ENCODE results near the gene WDR76. TPM values are rescaled to one million over a fixed set of nuclear protein-coding genes. Genes with fewer than 3 reads are reported as not detected.

Gene WDR76
- polyA plus RNA-seq, 1 of the 3 experiments (the other 2 are of a cell fraction) = 1.8 TPM

DNA sequence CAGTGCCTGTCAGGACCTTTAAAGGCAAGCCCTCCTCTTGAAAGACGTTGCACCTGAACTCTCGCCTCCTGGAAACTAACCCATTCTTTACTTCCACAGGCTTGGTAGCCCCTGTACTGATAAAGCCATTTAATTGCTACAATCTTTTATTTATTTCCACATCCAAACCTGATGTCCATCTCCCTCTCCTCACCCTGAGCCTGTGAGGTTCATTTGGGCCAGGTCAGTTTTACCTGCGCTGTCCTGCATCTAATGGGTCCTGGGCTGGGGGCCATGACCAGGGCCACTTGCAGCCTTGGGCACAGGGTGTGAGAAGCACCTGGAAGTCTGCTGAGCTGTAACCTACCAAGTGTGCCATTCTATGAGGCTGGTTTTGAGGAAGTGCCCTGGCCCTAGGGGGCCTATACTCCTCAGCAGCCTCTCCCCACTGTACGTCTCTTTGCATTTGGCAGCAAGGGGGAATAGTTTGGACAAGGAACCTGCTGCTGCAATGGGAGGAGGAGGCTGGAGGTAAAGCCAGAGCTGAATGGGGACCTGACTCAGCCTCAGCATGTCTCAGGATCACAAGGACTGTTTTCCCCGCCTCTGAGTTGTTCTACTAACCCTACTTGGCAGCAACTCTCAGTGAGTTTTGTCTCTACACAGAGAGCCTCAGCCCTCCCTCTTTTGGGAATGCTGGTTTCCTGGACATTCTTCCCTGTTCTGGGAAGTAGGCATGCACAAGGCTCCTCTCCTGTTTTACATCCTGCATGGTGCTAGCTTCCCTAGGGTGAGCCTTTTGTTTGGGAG is 53.8 kb downstream of the WDR76 start:
- Histone ChIP-seq H2AFZ (ENCODE audit: low read depth) (no peak overlapping the region), H3K27me3 (ENCODE audit: insufficient read depth) (no peaks in the 10 kb centered on the region), H3F3A (replicated peaks; ENCODE audit: insufficient read depth) (peaks cover 2% of the 10 kb centered on the region), H3K4me2 (no peak overlapping the region), H3K9me3 (no peaks in the 10 kb centered on the region), H3K9me2 (no peaks in the 10 kb centered on the region), H3K4me3 (ENCODE audit: low read depth in 2 of 2, low read length in 1 of 2) (no peak overlapping the region), H4K20me1 (ENCODE audit: insufficient read depth) (no peaks in the 10 kb centered on the region), H3K9ac (no peak overlapping the region), H3K36me3 (replicated peaks in 1 of 2; ENCODE audit: control insufficient read depth in 1 of 2, insufficient read depth in 2 of 2, low read length in 1 of 2) (peaks cover 33 to 57% of the 10 kb centered on the region in 2 experiments), H3K79me2 (ENCODE audit: insufficient read depth) (no peaks in the 10 kb centered on the region), H3K27ac (ENCODE audit: low read depth in 2 of 2, low read length in 1 of 2) (no peak overlapping the region), H3K4me1 (ENCODE audit: control insufficient read depth in 1 of 2, insufficient read depth in 2 of 2, low read depth in 1 of 2, low read length in 1 of 2) (peaks cover 0 to 3% of the 10 kb centered on the region in 2 experiments; a peak in 1 of 4 replicates)
- ChIA-PET POLR2A (no interaction called here), CTCF (interaction anchor here (0.6 to 4.5 kb wide), 6 partner anchors 8 to 340 kb away, joined by 3 to 27 read pairs (median 6); no protein-coding TSS in a partner anchor)
- WGBS (ENCODE audit: low lambda C conversion rate) = 100% methylated on average over 5 of the region's 5 CpGs
- no peak for DNase-seq
- TF ChIP-seq SIN3A (IDR thresholded peaks at IDR 0.05; ENCODE audit: borderline replicate concordance, low read depth, low read length) = no peak
- TF ChIP-seq, protein P1, sequence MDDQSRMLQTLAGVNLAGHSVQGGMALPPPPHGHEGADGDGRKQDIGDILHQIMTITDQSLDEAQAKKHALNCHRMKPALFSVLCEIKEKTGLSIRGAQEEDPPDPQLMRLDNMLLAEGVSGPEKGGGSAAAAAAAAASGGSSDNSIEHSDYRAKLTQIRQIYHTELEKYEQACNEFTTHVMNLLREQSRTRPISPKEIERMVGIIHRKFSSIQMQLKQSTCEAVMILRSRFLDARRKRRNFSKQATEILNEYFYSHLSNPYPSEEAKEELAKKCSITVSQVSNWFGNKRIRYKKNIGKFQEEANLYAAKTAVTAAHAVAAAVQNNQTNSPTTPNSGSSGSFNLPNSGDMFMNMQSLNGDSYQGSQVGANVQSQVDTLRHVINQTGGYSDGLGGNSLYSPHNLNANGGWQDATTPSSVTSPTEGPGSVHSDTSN (IDR thresholded peaks at IDR 0.05) = no peak
- TF ChIP-seq, protein P2, sequence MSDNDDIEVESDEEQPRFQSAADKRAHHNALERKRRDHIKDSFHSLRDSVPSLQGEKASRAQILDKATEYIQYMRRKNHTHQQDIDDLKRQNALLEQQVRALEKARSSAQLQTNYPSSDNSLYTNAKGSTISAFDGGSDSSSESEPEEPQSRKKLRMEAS (IDR thresholded peaks at IDR 0.05; ENCODE audit: low read depth) = no peak
- no peak for TF ChIP-seq EP300 (IDR thresholded peaks at IDR 0.05; ENCODE audit: borderline replicate concordance in 1 of 2, low read depth in 1 of 2, low read length in 1 of 2)
- TF ChIP-seq YY1 (IDR thresholded peaks at IDR 0.05; ENCODE audit: low read depth) = no peak
- no peak for TF ChIP-seq FOXM1 (IDR thresholded peaks at IDR 0.05; ENCODE audit: low read depth)
- TF ChIP-seq, protein P3, sequence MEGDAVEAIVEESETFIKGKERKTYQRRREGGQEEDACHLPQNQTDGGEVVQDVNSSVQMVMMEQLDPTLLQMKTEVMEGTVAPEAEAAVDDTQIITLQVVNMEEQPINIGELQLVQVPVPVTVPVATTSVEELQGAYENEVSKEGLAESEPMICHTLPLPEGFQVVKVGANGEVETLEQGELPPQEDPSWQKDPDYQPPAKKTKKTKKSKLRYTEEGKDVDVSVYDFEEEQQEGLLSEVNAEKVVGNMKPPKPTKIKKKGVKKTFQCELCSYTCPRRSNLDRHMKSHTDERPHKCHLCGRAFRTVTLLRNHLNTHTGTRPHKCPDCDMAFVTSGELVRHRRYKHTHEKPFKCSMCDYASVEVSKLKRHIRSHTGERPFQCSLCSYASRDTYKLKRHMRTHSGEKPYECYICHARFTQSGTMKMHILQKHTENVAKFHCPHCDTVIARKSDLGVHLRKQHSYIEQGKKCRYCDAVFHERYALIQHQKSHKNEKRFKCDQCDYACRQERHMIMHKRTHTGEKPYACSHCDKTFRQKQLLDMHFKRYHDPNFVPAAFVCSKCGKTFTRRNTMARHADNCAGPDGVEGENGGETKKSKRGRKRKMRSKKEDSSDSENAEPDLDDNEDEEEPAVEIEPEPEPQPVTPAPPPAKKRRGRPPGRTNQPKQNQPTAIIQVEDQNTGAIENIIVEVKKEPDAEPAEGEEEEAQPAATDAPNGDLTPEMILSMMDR (IDR thresholded peaks at IDR 0.05) = no peak
- TF ChIP-seq JUND (IDR thresholded peaks at IDR 0.05) = no peak
- TF ChIP-seq MXI1 (IDR thresholded peaks at IDR 0.05; ENCODE audit: low read depth, low read length) = no peak

DNA sequence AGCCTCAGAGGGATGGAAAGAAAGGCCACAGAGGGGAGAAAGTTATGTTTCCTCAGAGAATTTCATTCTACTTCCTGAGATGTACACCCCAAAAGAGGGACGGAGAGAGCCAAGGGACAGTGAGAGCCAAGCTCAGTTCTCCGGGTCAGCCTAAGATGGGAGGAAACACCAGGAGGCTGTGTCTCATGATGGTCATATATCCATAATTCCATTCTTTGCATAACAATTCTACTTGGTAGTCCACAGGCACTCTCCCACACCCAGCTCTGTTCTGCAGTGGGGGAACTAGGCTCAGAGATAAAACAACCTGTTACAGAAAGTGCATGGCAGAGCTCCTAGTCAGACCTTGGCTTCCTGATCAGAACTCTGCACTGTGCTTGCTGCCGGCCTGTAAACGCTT is 54.4 kb downstream of the WDR76 start:
- Histone ChIP-seq H3F3A (replicated peaks; ENCODE audit: insufficient read depth) (peaks cover 2% of the 10 kb centered on the region), H3K9me3 (no peaks in the 10 kb centered on the region), H3K27me3 (ENCODE audit: insufficient read depth) (no peaks in the 10 kb centered on the region), H2AFZ (ENCODE audit: low read depth) (no peak overlapping the region), H3K4me1 (ENCODE audit: control insufficient read depth in 1 of 2, insufficient read depth in 2 of 2, low read depth in 1 of 2, low read length in 1 of 2) (peaks cover 0 to 3% of the 10 kb centered on the region in 2 experiments; a peak in 1 of 4 replicates), H3K4me3 (ENCODE audit: low read depth in 2 of 2, low read length in 1 of 2) (no peak overlapping the region), H3K27ac (ENCODE audit: low read depth in 2 of 2, low read length in 1 of 2) (no peak overlapping the region), H3K36me3 (replicated peaks in 1 of 2; ENCODE audit: control insufficient read depth in 1 of 2, insufficient read depth in 2 of 2, low read length in 1 of 2) (peaks cover 32 to 64% of the 10 kb centered on the region in 2 experiments), H3K79me2 (ENCODE audit: insufficient read depth) (no peaks in the 10 kb centered on the region), H3K9ac (no peak overlapping the region), H4K20me1 (ENCODE audit: insufficient read depth) (no peaks in the 10 kb centered on the region), H3K9me2 (no peaks in the 10 kb centered on the region), H3K4me2 (no peak overlapping the region)
- no peak for DNase-seq
- ChIA-PET CTCF (interaction anchor here (0.6 to 4.5 kb wide), 6 partner anchors 9 to 339 kb away, joined by 3 to 27 read pairs (median 3); partner anchors contain the start of gene MFAP1), POLR2A (no interaction called here)
- WGBS (ENCODE audit: low lambda C conversion rate) = 93% methylated on average over 4 of the region's 4 CpGs
- TF ChIP-seq, protein P4, sequence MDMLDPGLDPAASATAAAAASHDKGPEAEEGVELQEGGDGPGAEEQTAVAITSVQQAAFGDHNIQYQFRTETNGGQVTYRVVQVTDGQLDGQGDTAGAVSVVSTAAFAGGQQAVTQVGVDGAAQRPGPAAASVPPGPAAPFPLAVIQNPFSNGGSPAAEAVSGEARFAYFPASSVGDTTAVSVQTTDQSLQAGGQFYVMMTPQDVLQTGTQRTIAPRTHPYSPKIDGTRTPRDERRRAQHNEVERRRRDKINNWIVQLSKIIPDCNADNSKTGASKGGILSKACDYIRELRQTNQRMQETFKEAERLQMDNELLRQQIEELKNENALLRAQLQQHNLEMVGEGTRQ (IDR thresholded peaks at IDR 0.05; ENCODE audit: borderline replicate concordance, low read depth, low read length) = no peak
- TF ChIP-seq ELF1 (IDR thresholded peaks at IDR 0.05) = no peak
- TF ChIP-seq, protein P5, sequence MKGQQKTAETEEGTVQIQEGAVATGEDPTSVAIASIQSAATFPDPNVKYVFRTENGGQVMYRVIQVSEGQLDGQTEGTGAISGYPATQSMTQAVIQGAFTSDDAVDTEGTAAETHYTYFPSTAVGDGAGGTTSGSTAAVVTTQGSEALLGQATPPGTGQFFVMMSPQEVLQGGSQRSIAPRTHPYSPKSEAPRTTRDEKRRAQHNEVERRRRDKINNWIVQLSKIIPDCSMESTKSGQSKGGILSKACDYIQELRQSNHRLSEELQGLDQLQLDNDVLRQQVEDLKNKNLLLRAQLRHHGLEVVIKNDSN (IDR thresholded peaks at IDR 0.05; ENCODE audit: borderline replicate concordance, low read depth) = no peak
- no peak for TF ChIP-seq NRF1 (IDR thresholded peaks at IDR 0.05; ENCODE audit: low read depth, low read length)
- TF ChIP-seq, protein P2 (IDR thresholded peaks at IDR 0.05; ENCODE audit: low read depth) = no peak
- TF ChIP-seq GATA2 (CRISPR knock-in tag; IDR thresholded peaks at IDR 0.05) = no peak
- TF ChIP-seq, protein P3 (IDR thresholded peaks at IDR 0.05) = no peak
- TF ChIP-seq RCOR1 (IDR thresholded peaks at IDR 0.05; ENCODE audit: low read length) = no peak
- TF ChIP-seq TEAD4 (IDR thresholded peaks at IDR 0.05; ENCODE audit: borderline replicate concordance, insufficient read depth) = no peak
- no peak for TF ChIP-seq MXI1 (IDR thresholded peaks at IDR 0.05; ENCODE audit: low read depth, low read length)
- TF ChIP-seq RXRA (IDR thresholded peaks at IDR 0.05; ENCODE audit: borderline replicate concordance, low read depth) = no peak
- no peak for TF ChIP-seq SMC3 (IDR thresholded peaks at IDR 0.05; ENCODE audit: low read depth, low read length)
- no peak for TF ChIP-seq RAD21 (IDR thresholded peaks at IDR 0.05; ENCODE audit: low read length)

Measured in SK-N-SH (cell line).